Measurements from ENCODE around the gene FOXN3. TPM values are rescaled to one million over a fixed set of nuclear protein-coding genes. Genes with fewer than 3 reads are reported as not detected.

FOXN3 gene
- total RNA-seq, 1 experiment from 2014 or later = 6.5 TPM

DNA sequence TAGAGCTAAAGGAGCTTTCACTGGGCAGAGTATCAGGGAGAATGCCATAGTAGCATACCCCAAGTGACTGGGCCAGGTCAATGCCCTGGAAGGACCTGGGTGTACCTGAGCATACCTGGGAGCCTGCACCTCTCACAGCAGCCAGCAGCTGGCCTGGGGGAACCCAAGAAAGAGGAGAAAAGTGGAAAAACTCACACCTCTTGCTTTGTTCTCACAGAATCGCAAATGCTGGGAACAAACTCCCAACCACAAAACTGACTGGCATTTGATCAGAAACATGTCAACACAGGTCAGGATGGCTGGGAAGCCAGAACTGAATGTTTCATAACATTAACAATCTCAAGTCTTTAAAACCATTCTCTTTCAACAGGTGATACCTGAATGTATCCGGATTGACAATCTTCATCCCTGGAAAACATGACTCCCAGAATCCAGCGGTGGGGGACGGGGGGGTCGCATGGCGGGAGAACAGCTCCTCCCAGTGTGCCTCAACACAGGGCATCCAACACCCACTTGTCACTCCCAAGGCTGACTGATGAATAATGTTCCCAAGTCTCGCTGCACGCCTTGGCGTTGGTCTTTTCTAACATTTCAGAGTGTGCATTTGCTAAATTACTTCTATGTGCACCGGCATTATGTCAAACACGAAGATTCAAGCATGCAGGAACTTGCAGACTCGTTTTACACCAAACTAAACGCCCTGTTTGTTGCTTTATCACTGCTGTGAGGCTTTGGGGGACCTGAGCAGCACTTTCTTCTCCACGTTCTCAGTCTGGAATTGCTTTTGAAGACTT, 7.9 kb downstream of the FOXN3 start:
- no peak for DNase-seq (ENCODE audit: low read depth)

DNA sequence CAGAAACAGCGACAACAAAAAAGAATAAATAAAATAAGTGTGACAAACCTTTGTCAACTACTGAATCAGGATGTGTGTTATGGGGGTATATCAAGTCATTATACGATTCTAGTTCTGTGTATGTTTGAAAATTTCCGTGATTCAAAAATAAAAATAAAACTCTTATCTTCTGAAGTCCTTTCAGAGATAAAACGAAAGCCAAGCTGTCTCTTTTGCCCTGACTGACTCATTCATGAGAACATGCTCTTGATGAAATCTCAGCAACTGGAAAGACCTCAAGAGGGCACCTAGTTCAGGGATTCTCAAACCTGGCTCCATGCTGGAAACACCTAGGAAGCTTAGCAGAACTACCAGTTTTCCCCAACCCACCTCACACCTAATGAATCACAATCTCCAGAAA, 9.2 kb downstream of the FOXN3 start:
- DNase-seq (ENCODE audit: low read depth) = no peak

- no peak for DNase-seq (ENCODE audit: low read depth)
Measured at GRCh38 chr14:89406941-89407340, 10.1 kb downstream of the FOXN3 start.

- no peak for DNase-seq (ENCODE audit: low read depth)
Measured at GRCh38 chr14:89406361-89406760, 10.7 kb downstream of the FOXN3 start.

- DNase-seq (ENCODE audit: low read depth) = no peak
Measured at GRCh38 chr14:89405712-89406111, 11.3 kb downstream of the FOXN3 start.

DNA sequence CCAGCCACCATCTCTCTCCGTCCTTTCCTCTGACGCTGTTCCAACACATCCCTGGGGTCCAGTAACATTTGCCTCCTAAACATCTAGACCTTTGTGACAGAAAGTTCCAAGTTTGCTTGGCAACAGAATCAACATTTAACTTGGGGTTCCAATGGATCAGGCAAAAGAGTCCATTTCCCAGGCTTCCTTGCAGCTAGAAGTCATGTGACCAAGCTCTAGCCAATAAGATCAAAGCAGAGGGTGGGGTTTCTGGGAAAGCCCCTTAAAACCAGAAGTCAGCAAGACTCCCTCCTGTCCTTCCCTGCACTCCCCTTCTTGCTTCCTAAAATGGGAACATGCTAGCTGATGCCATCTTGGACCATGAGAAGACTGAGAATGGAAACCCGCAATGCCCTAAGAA, 14.7 kb downstream of the FOXN3 start:
- DNase-seq (ENCODE audit: low read depth) = no peak

GRCh38 chr14:89401761-89402160, 15.3 kb downstream of the FOXN3 start:
- no peak for DNase-seq (ENCODE audit: low read depth)

- no peak for DNase-seq (ENCODE audit: low read depth)
Measured at GRCh38 chr14:89401241-89401640, 15.8 kb downstream of the FOXN3 start.

- no peak for DNase-seq (ENCODE audit: low read depth)
Measured at GRCh38 chr14:89400529-89400928, 16.5 kb downstream of the FOXN3 start.

DNA sequence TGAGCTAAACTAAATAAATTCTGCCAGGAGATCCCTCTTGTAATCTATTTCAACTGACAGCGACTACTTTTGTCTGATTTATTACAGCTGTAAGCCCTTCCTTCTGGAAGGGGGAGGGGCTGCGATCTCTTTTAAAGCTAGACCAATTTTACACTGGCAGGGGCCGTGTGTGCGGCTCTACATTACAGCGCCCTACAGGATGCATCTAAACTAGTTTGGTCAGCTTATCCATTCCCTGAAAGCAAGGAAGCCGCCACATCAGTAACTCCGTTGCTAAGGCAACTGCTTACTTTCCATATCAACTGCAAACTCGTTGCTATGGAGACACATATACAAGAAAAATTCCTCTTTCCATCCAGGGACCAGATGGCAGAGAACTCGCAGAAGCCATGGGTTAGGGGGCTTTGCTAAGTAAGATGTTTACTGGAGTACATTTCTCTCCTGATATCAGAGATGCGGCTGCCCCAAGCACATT, 17.4 kb downstream of the FOXN3 start:
- DNase-seq (ENCODE audit: low read depth) = peak; percentile 58

DNA sequence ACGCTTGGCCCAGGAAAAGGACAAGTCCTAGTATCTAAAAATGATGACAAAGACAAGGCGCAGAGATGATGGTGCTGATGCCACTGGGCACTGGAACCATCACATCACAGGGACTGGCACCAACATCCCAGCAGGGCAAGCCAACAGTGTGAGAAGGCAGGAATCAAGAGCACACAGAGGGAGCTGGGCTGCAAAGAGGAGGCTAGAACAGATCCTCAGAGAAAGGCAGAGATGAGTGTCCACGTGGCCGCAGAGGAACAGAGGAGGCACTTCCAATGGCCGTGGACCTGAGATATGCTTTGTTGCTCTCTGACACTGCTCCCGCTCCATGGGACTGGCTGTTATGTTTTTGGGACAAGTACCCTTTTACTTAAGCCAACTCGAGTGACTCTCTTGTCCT, 17.9 kb downstream of the FOXN3 start:
- DNase-seq (ENCODE audit: low read depth) = no peak

DNA sequence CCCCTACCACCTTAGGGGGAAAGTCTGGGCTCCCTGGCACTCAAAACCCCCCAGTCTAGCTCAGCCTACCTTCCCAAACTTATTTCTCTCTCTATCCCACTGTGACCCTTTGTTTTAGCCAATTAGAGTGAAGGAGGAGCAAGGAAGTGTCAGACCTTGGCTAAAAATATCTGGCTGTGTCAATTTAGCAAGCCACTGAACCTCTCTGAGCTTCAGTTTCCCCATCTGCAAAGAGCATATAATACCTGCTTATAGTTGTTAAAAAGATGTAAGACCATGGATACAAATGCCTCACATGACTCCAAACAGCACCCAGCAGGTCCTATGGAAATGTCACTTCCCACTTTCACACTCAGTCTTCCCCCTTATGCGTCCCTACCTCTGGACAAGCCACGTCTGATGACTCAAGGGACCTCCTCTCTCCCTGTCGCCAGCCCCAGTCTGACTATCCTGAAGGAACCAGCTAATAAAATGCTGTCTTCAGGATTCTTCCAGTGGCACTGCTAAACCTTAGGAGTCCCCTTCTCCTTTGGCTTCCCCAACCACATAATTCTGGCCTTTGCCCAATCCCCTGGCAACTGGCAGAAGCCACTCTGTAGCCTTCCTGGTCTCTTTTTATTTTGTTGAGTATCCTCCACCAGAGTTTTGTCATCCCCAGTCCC, 19.3 kb downstream of the FOXN3 start:
- DNase-seq (ENCODE audit: low read depth) = no peak

- DNase-seq (ENCODE audit: low read depth) = no peak
Measured at GRCh38 chr14:89394972-89395371, 22.1 kb downstream of the FOXN3 start.

DNA sequence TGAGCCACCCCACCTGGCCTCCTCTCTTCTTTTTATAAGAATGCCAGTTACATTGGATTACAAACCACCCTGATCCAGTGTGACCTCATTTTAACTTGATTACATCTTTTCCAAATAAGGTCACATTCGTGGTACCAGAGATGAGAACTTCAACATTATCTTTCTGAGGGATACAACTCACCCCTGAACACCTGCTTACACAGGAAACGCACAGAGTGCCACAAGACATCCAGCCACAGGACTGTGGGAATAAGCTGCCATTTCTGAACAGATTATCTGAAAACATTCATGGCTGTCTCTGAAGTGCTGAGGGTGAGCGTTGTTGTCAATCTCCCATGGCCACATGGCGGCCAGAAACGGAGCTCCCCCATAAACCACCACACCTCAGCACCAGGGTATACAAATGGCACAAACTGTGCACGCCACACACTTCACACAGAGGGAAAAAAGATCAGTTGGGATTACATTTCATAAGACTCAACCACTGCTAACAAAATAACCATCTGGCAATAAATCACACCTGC, 23.7 kb downstream of the FOXN3 start:
- DNase-seq (ENCODE audit: low read depth) = no peak

DNA sequence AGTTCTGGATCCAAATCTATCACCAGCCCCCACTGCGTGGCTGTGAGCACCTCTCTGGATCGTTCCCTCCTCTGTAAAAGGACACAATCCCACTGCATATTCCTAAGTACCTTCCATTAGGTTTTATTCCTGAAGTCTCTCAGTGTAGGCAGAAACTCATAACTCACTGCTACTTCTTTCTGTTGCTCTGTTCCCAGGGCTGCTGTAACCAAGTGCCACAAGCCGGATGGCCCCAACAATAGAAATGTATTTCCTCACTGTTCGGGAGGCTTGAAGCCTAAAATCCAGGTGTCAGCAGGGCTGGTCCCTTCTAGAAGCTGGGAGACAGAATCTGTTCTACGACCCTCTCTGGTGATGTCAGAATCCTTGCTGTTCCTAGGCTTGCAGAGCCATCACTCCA, 24.9 kb downstream of the FOXN3 start:
- no peak for DNase-seq (ENCODE audit: low read depth)

- DNase-seq (ENCODE audit: low read depth) = no peak
Measured at GRCh38 chr14:89391556-89391955, 25.5 kb downstream of the FOXN3 start.

- no peak for DNase-seq (ENCODE audit: low read depth)
Measured at GRCh38 chr14:89391123-89391522, 25.9 kb downstream of the FOXN3 start.

- DNase-seq (ENCODE audit: low read depth) = no peak
Measured at GRCh38 chr14:89388853-89389252, 28.2 kb downstream of the FOXN3 start.

DNA sequence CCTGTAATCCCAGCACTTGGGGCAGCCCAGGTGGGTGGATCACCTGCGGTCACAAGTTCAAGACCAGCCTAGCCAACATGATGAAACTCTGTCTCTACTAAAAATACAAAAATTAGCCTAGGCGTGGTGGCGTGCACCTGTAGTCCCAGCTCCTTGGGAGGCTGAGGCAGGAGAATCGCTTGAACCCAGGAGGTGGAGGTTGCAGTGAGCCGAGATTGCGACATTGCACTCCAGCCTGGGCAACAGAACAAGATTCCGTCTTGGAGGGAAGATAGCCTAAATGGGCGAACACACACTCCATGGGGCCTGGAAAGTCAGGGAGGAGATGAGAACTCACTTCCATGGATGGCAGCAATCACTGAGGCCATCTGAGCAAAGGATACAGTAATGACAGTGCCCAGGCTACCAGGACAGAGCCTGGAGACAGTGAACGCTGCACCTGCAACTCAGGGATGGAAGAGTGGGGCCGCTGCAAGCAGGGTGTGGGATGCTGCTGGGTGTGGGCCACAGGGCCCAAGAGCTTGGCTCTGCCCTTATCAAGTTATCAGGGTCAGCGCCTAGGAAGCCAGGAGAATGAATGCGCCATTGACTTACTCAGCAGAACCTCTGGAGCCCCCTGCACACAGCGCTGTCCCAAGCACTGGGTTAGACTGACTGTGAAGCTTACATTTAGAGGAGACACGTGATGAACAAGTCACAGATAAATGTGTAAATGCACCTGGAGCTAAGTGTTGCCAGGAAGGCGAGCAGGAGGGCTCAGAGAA, 28.9 kb downstream of the FOXN3 start:
- no peak for DNase-seq (ENCODE audit: low read depth)

DNA sequence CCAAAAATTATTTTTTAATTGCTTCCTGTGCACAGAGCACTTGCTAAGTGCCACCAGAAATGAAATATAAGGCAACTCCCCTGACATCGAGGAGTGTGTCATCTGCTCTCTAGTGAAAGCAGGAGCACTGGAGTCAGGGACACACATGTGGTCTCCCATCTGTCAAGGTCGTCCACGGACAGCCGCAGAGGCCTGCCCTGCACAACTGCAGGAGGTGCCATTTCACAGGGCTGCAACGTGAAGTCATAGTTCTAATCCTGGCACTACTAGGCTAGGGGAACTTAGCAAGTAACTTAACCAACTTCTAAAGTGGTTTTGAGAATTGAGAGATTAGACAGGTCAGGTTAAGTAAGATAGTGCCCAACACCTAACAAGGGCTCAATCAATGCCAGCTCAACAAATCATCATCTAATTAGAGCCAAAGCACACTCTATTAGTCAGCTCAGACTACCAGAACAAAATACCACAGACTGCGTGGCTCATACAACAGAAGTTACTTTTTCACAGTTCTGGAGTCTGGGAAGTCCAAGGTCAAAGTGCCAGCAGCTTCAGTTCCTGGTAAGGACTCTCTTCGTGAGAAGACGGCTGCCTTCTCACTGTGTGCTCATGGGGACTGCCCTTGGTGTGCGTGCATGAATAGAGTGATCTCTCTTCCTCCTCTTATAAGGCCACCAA, 30.7 kb downstream of the FOXN3 start:
- DNase-seq (ENCODE audit: low read depth) = no peak

DNA sequence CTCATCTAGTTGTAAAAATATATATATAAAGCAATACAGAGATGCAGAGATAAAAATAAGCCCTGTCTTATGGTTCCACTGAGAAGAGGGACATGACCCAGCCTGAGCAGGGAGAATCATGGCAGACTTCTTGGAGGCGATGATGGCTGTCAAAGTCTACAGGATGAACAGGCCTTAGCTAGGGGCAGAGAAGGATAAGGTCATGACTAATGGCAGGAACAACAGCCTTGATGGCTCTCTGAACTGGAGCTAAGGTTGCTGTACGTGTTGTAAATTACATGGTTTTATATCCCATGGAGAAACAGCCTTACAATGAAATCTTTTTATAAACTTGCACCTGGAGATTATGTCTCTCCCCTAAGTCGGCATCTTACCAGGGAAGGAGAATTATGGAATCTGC, 32.4 kb downstream of the FOXN3 start:
- no peak for DNase-seq (ENCODE audit: low read depth)

- no peak for DNase-seq (ENCODE audit: low read depth)
Measured at GRCh38 chr14:89384023-89384422, 33.0 kb downstream of the FOXN3 start.
